ENCODE measurements around the gene ARHGAP8.

ARHGAP8 gene

GRCh38 chr22:44732661-44733060 lies 19.7 kb upstream of the ARHGAP8 start:
- WGBS (ENCODE audit: insufficient coverage, insufficient read length), result no CpG with 5 or more reads among the region's 27 CpGs
- H3K36me3 ChIP-seq (ENCODE audit: control insufficient read depth, insufficient read depth, low read length), result no peaks in the 10 kb centered on the region; the same call in 1 of the 2 replicates

GRCh38 chr22:44733426-44734106 lies 18.8 kb upstream of the ARHGAP8 start:
- Histone ChIP-seq H3K4me3 (ENCODE audit: low read length) (no peak overlapping the region), H3K36me3 (ENCODE audit: control insufficient read depth, insufficient read depth, low read length) (no peaks in the 10 kb centered on the region; the same call in 1 of the 2 replicates), H3K27me3 (ENCODE audit: control insufficient read depth, insufficient read depth, low read length) (no peaks in the 10 kb centered on the region), H3K9me3 (ENCODE audit: control insufficient read depth, insufficient read depth, low read length) (no peaks in the 10 kb centered on the region), H3K4me1 (ENCODE audit: control insufficient read depth, insufficient read depth, low read length) (peaks cover 10% of the 10 kb centered on the region; the same call in 1 of the 2 replicates), H3K27ac (ENCODE audit: low read length) (no peak overlapping the region)
- no peak for DNase-seq (ENCODE audit: low read depth, low spot score)
- WGBS (ENCODE audit: insufficient coverage, insufficient read length), result no CpG with 5 or more reads among the region's 14 CpGs

More at GRCh38 chr22:44732661-44733060, 19.7 kb upstream of the ARHGAP8 start:
- no peak overlapping the region for H3K27ac ChIP-seq (ENCODE audit: low read length)
- DNase-seq (ENCODE audit: low read depth, low spot score), result no peak
- no peak overlapping the region for H3K4me3 ChIP-seq (ENCODE audit: low read length)
- no peaks in the 10 kb centered on the region for H3K27me3 ChIP-seq (ENCODE audit: control insufficient read depth, insufficient read depth, low read length)
- no peaks in the 10 kb centered on the region for H3K9me3 ChIP-seq (ENCODE audit: control insufficient read depth, insufficient read depth, low read length)
- H3K4me1 ChIP-seq (ENCODE audit: control insufficient read depth, insufficient read depth, low read length), result peaks cover 4% of the 10 kb centered on the region; the same call in 1 of the 2 replicates

GRCh38 chr22:44734278-44734677 lies 18.1 kb upstream of the ARHGAP8 start:
- no CpG with 5 or more reads among the region's 8 CpGs for WGBS (ENCODE audit: insufficient coverage, insufficient read length)
- no peaks in the 10 kb centered on the region for H3K9me3 ChIP-seq (ENCODE audit: control insufficient read depth, insufficient read depth, low read length)
- H3K27ac ChIP-seq (ENCODE audit: low read length), result no peak overlapping the region
- peaks cover 10% of the 10 kb centered on the region; the same call in 1 of the 2 replicates for H3K4me1 ChIP-seq (ENCODE audit: control insufficient read depth, insufficient read depth, low read length)
- no peaks in the 10 kb centered on the region for H3K27me3 ChIP-seq (ENCODE audit: control insufficient read depth, insufficient read depth, low read length)
- DNase-seq (ENCODE audit: low read depth, low spot score), result no peak
- no peak overlapping the region for H3K4me3 ChIP-seq (ENCODE audit: low read length)
- no peaks in the 10 kb centered on the region; the same call in 1 of the 2 replicates for H3K36me3 ChIP-seq (ENCODE audit: control insufficient read depth, insufficient read depth, low read length)

- Histone ChIP-seq H3K4me3 (ENCODE audit: low read length) (no peak overlapping the region; the same call in 1 of the 2 replicates), H3K27ac (ENCODE audit: low read length) (no peak overlapping the region), H3K27me3 (ENCODE audit: control insufficient read depth, insufficient read depth, low read length) (no peaks in the 10 kb centered on the region), H3K4me1 (ENCODE audit: control insufficient read depth, insufficient read depth, low read length) (peaks cover 10% of the 10 kb centered on the region; the same call in 1 of the 2 replicates), H3K36me3 (ENCODE audit: control insufficient read depth, insufficient read depth, low read length) (no peaks in the 10 kb centered on the region; the same call in 1 of the 2 replicates), H3K9me3 (ENCODE audit: control insufficient read depth, insufficient read depth, low read length) (no peaks in the 10 kb centered on the region)
- no peak for DNase-seq (ENCODE audit: low read depth, low spot score)
- no CpG with 5 or more reads among the region's 23 CpGs for WGBS (ENCODE audit: insufficient coverage, insufficient read length)
Measured at GRCh38 chr22:44734801-44735517, 17.4 kb upstream of the ARHGAP8 start.

GRCh38 chr22:44735518-44736428 lies 16.6 kb upstream of the ARHGAP8 start:
- DNase-seq (ENCODE audit: low read depth, low spot score), result peak; percentile 54
- H3K4me3 ChIP-seq (ENCODE audit: low read length), result no peak overlapping the region
- no peaks in the 10 kb centered on the region; the same call in 1 of the 2 replicates for H3K36me3 ChIP-seq (ENCODE audit: control insufficient read depth, insufficient read depth, low read length)
- H3K27me3 ChIP-seq (ENCODE audit: control insufficient read depth, insufficient read depth, low read length), result no peaks in the 10 kb centered on the region
- peaks cover 11% of the 10 kb centered on the region; the same call in 1 of the 2 replicates for H3K4me1 ChIP-seq (ENCODE audit: control insufficient read depth, insufficient read depth, low read length)
- H3K27ac ChIP-seq (ENCODE audit: low read length), result no peak overlapping the region
- no peaks in the 10 kb centered on the region for H3K9me3 ChIP-seq (ENCODE audit: control insufficient read depth, insufficient read depth, low read length)
- no CpG with 5 or more reads among the region's 28 CpGs for WGBS (ENCODE audit: insufficient coverage, insufficient read length)

- Histone ChIP-seq H3K4me1 (ENCODE audit: control insufficient read depth, insufficient read depth, low read length) (peaks cover 11% of the 10 kb centered on the region; the same call in 1 of the 2 replicates), H3K36me3 (ENCODE audit: control insufficient read depth, insufficient read depth, low read length) (no peaks in the 10 kb centered on the region; the same call in 1 of the 2 replicates), H3K9me3 (ENCODE audit: control insufficient read depth, insufficient read depth, low read length) (no peaks in the 10 kb centered on the region), H3K27me3 (ENCODE audit: control insufficient read depth, insufficient read depth, low read length) (no peaks in the 10 kb centered on the region), H3K4me3 (ENCODE audit: low read length) (no peak overlapping the region), H3K27ac (ENCODE audit: low read length) (no peak overlapping the region)
- no peak for DNase-seq (ENCODE audit: low read depth, low spot score)
- WGBS (ENCODE audit: insufficient coverage, insufficient read length), result no CpG with 5 or more reads among the region's 52 CpGs
Measured at GRCh38 chr22:44736581-44737405, 15.6 kb upstream of the ARHGAP8 start.

- no peak overlapping the region for H3K4me3 ChIP-seq (ENCODE audit: low read length)
- H3K4me1 ChIP-seq (ENCODE audit: control insufficient read depth, insufficient read depth, low read length), result peaks cover 9% of the 10 kb centered on the region; the same call in 1 of the 2 replicates
- DNase-seq (ENCODE audit: low read depth, low spot score), result no peak
- H3K36me3 ChIP-seq (ENCODE audit: control insufficient read depth, insufficient read depth, low read length), result no peaks in the 10 kb centered on the region; the same call in 1 of the 2 replicates
- no peaks in the 10 kb centered on the region for H3K9me3 ChIP-seq (ENCODE audit: control insufficient read depth, insufficient read depth, low read length)
- no peaks in the 10 kb centered on the region for H3K27me3 ChIP-seq (ENCODE audit: control insufficient read depth, insufficient read depth, low read length)
- H3K27ac ChIP-seq (ENCODE audit: low read length), result no peak overlapping the region
- no CpG with 5 or more reads among the region's 32 CpGs for WGBS (ENCODE audit: insufficient coverage, insufficient read length)
Measured at GRCh38 chr22:44737406-44738346, 14.7 kb upstream of the ARHGAP8 start.

- WGBS (ENCODE audit: insufficient coverage, insufficient read length), result no CpG with 5 or more reads among the region's 14 CpGs
- H3K27me3 ChIP-seq (ENCODE audit: control insufficient read depth, insufficient read depth, low read length), result no peaks in the 10 kb centered on the region
- H3K4me1 ChIP-seq (ENCODE audit: control insufficient read depth, insufficient read depth, low read length), result peaks cover 9% of the 10 kb centered on the region; the same call in 1 of the 2 replicates
- DNase-seq (ENCODE audit: low read depth, low spot score), result no peak
- no peaks in the 10 kb centered on the region for H3K9me3 ChIP-seq (ENCODE audit: control insufficient read depth, insufficient read depth, low read length)
- no peaks in the 10 kb centered on the region; the same call in 1 of the 2 replicates for H3K36me3 ChIP-seq (ENCODE audit: control insufficient read depth, insufficient read depth, low read length)
- H3K27ac ChIP-seq (ENCODE audit: low read length), result no peak overlapping the region
- H3K4me3 ChIP-seq (ENCODE audit: low read length), result no peak overlapping the region
Measured at GRCh38 chr22:44738347-44738715, 14.0 kb upstream of the ARHGAP8 start.

GRCh38 chr22:44739024-44739423 lies 13.4 kb upstream of the ARHGAP8 start:
- H3K4me3 ChIP-seq (ENCODE audit: low read length), result no peak overlapping the region
- H3K27me3 ChIP-seq (ENCODE audit: control insufficient read depth, insufficient read depth, low read length), result no peaks in the 10 kb centered on the region
- no CpG with 5 or more reads among the region's 5 CpGs for WGBS (ENCODE audit: insufficient coverage, insufficient read length)
- no peak overlapping the region for H3K27ac ChIP-seq (ENCODE audit: low read length)
- H3K4me1 ChIP-seq (ENCODE audit: control insufficient read depth, insufficient read depth, low read length), result peaks cover 9% of the 10 kb centered on the region; the same call in 1 of the 2 replicates
- H3K9me3 ChIP-seq (ENCODE audit: control insufficient read depth, insufficient read depth, low read length), result no peaks in the 10 kb centered on the region
- DNase-seq (ENCODE audit: low read depth, low spot score), result no peak
- no peaks in the 10 kb centered on the region; the same call in 1 of the 2 replicates for H3K36me3 ChIP-seq (ENCODE audit: control insufficient read depth, insufficient read depth, low read length)

Measured in iPS DF 6.9 (cell line).